Activated CD4-positive, alpha-beta memory T cell treated with anti-CD3 and anti-CD28 coated beads for 36 hours (primary cell): ENCODE data around the gene ANLN. TPM values are rescaled to one million over a fixed set of nuclear protein-coding genes. Genes with fewer than 3 reads are reported as not detected.
"Not testable (repeated sequence)": the region's sequence is repeated elsewhere in the genome, so short reads cannot be mapped to it uniquely, and the experiment has no call there.

ENCODE experiments used
- CTCF ChIA-PET: fragments of 350-600 bp; sonication (Branson Sonifier 250); formaldehyde crosslinking; loops from one replicate; lab custom pipeline; 2021; ENCODE audit warnings: antibody characterized with exemption, inconsistent platforms; lab: Charles Lee
- POLR2A ChIA-PET: fragments of 350-600 bp; sonication (Branson Sonifier 250); formaldehyde crosslinking; loops from one replicate; lab custom pipeline; 2021; ENCODE audit warnings: antibody characterized with exemption; lab: Charles Lee
- DNase-seq: peaks from one replicate; pipeline ENCODE4 v3.0.0-alpha.2; 2020
- H3K27ac Mint-ChIP-seq: one replicate; pipeline ENCODE4 v1.8.0; 2021; ENCODE audit warnings: mixed read lengths
- H3K27me3 Mint-ChIP-seq: one replicate; pipeline ENCODE4 v1.8.0; 2021; ENCODE audit warnings: mixed read lengths
- H3K36me3 Mint-ChIP-seq: one replicate; pipeline ENCODE4 v1.8.0; 2021; ENCODE audit warnings: mixed read lengths
- H3K4me1 Mint-ChIP-seq: one replicate; pipeline ENCODE4 v1.8.0; 2021; ENCODE audit warnings: low read depth, mixed read lengths
- H3K4me3 Mint-ChIP-seq: one replicate; pipeline ENCODE4 v1.8.0; 2021; ENCODE audit warnings: mild to moderate bottlenecking, mixed read lengths
- H3K9me3 Mint-ChIP-seq: one replicate; pipeline ENCODE4 v1.8.0; 2021; ENCODE audit warnings: mixed read lengths
- intact Hi-C: fragments of 100-400 bp; cut with micrococcal nuclease; formaldehyde crosslinking; loops from one replicate; pipeline ENCODE4 v1.15.1; 2023
- total RNA-seq, 2 experiments: library from RNA; stranded (reverse); gene quantifications; one replicate each; pipeline ENCODE4 v1.2.3, GENCODE V29; 2021

ANLN gene
- total RNA-seq, 2 experiments from 2014 or later, result 46.6 to 54.7 TPM

DNA sequence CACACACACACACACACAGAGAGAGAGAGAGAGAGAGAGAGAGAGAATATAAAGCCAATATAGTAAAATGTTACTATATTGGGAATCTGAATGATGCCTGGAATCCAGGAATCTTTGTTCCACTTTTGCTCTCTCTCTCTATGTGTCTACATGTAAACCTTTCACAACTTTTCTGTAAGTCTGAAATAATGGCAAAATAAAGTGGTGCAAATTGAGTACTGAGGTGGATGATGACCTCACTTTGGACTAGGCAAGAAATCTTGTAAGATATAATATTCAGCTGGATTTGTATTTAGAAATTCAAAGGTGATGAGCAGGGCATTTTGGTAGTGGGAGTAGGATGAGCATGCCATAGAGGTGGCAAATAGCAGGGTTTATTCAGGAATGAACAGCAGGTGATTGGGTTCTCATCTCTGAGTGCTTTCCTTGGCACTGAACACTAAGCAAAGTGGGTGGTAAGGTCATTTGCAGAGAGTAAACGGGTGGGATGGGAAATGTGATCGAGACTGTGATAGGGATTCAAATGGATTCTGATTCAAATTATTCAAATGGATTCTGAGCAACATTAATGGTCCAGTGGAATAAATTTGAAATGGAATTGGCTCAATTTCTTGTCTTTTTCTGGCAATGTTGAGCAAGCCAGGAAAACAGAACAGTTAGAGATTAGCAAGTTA, 9.7 kb upstream of the ANLN start:
- Mint-ChIP-seq H3K36me3 (peaks cover 6% of the 10 kb centered on the region), H3K27me3 (peaks cover 8% of the 10 kb centered on the region), H3K4me3 (no peak overlapping the region), H3K27ac (no peak overlapping the region), H3K4me1 (peaks cover 8% of the 10 kb centered on the region), H3K9me3 (peaks cover 6% of the 10 kb centered on the region)
- DNase-seq, result no peak
- CTCF ChIA-PET, result interaction anchor here (1.0 kb wide), 1 partner anchor 13 kb away, joined by 5 read pairs; a partner anchor contains a TSS
- POLR2A ChIA-PET, result no interaction called here
- intact Hi-C loops, result no loop called here

GRCh38 chr7:36381056-36381455, 8.6 kb upstream of the ANLN start:
- peaks cover 6% of the 10 kb centered on the region for H3K36me3 Mint-ChIP-seq
- H3K27ac Mint-ChIP-seq, result no peak overlapping the region
- ChIA-PET CTCF (no interaction called here), POLR2A (no interaction called here)
- H3K27me3 Mint-ChIP-seq, result peaks cover 8% of the 10 kb centered on the region
- intact Hi-C loops, result no loop called here
- DNase-seq, result no peak
- H3K4me3 Mint-ChIP-seq, result no peak overlapping the region
- H3K4me1 Mint-ChIP-seq, result peaks cover 8% of the 10 kb centered on the region
- H3K9me3 Mint-ChIP-seq, result peaks cover 6% of the 10 kb centered on the region

GRCh38 chr7:36383284-36383683, 6.4 kb upstream of the ANLN start:
- H3K27me3 Mint-ChIP-seq, intact Hi-C loops, H3K9me3 Mint-ChIP-seq, H3K4me1 Mint-ChIP-seq, H3K4me3 Mint-ChIP-seq, H3K27ac Mint-ChIP-seq, DNase-seq, H3K36me3 Mint-ChIP-seq, CTCF ChIA-PET: not testable (repeated sequence)
- POLR2A ChIA-PET, result interaction anchor here (0.6 kb wide), 1 partner anchor 244 kb away, joined by 3 read pairs; no protein-coding TSS in a partner anchor

DNA sequence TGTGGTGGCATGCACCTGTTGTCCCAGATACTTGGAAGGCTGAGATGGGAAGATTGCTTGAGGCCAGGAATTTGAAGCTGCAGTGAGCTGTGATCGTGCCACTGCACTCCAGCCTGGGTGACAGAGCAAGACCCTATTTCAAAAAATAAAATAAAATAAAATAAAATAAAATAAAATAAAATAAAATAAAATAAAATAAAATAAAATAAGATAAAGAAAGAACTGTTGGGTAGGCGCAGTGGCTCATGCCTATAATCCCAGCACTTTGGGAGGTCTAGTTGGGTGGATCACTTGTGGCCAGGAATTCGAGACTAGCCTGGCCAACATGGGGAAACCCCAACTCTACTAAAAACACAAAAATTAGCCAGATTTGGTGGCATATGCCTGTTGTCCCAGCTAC, 4.0 kb upstream of the ANLN start:
- DNase-seq, H3K4me1 Mint-ChIP-seq, H3K9me3 Mint-ChIP-seq, CTCF ChIA-PET, H3K27ac Mint-ChIP-seq, H3K27me3 Mint-ChIP-seq, H3K4me3 Mint-ChIP-seq, POLR2A ChIA-PET, H3K36me3 Mint-ChIP-seq: not testable (repeated sequence)
- intact Hi-C loops, result loop anchor here (5.0 kb wide), 1 partner anchor 583 kb away; the partner anchor contains the start of gene SEPTIN7

- Mint-ChIP-seq H3K36me3 (peaks cover 8% of the 10 kb centered on the region), H3K9me3 (no peaks in the 10 kb centered on the region), H3K27ac (no peak overlapping the region), H3K27me3 (no peaks in the 10 kb centered on the region), H3K4me3 (no peak overlapping the region), H3K4me1 (peaks cover 21% of the 10 kb centered on the region)
- CTCF ChIA-PET, result interaction anchor here (0.6 to 5.2 kb wide), 3 partner anchors 20 to 1835 kb away, joined by 3 to 23 read pairs (median 3); a partner anchor contains a TSS
- intact Hi-C loops, result loop anchor here (5.0 kb wide), 1 partner anchor 585 kb away; the partner anchor contains the start of gene SEPTIN7
- POLR2A ChIA-PET, result no interaction called here
- DNase-seq, result no peak
Measured at GRCh38 chr7:36387435-36388231, 2.0 kb upstream of the ANLN start.

DNA sequence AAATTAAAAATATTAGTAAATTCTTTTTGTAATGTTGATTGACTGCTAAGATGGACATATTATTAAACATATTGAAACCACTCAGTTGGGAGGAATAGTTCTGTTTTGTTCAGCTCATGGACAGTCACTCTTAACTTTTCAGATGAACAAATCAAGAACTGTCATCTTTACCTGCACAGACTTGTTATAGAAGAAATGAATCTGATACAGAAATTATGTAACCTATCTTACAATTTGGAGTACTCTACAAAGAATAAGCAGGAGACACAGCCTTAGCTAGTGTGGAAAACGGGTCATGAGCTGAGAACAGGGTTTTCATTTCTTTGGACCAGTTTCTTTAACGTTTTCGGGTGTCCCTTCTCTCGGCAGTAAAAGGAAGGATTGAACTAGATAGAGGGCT, 1.2 kb upstream of the ANLN start:
- Mint-ChIP-seq H3K27me3 (no peaks in the 10 kb centered on the region), H3K4me1 (peaks cover 22% of the 10 kb centered on the region), H3K4me3 (no peak overlapping the region), H3K27ac (no peak overlapping the region), H3K36me3 (peaks cover 8% of the 10 kb centered on the region), H3K9me3 (no peaks in the 10 kb centered on the region)
- no peak for DNase-seq
- ChIA-PET CTCF (interaction anchor here (5.2 kb wide), 1 partner anchor 21 kb away, joined by 23 read pairs; a partner anchor contains a TSS), POLR2A (no interaction called here)
- intact Hi-C loops, result loop anchor here (5.0 kb wide), 1 partner anchor 586 kb away; the partner anchor contains the start of gene SEPTIN7

DNA sequence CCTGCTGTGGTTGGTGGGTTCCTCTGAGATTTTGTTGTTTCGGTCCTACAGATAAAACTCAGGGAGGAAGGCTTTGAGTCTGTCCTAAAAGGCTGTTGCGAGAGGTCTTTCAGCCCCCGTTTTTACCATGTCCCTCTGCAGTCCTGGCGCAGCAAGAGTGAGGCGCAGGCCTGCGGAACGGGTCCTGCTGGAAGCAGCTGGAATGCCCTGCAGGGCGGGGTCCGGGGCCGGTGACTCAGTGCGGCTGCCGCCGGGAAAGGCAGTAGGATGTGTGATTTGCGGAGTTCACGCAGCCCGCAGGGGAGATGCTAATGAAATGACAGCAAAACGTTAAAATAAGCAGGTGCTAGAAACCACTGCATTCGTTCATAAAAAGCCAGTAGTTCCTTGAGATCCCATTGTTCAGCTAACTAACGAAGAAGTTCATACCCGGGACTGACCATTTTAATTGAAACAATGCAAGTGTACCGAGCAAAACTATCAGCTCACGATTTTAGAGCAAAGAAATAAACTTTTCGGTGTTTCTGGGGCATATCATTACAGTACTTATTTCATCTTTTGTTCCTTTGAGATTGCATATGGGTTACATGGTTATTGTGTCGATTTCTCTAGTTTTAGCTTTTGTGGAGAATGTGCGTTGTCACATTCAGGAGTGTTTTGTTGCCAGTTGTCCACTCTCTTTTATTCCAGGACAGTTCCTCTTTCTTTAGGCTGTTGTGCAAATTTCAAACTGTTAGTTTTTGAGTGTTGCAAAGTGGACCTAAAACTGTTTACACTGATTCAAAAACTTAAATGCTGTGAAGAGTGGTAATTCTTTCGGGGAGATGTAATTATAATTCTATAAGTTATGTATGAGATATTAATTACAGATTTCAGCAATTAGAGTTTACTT, 783 bp downstream of the ANLN start:
- Mint-ChIP-seq H3K27ac (peak overlapping the region; percentile 88), H3K4me1 (peaks cover 24% of the 10 kb centered on the region), H3K27me3 (no peaks in the 10 kb centered on the region), H3K4me3 (peak overlapping the region; percentile 93), H3K36me3 (peaks cover 13% of the 10 kb centered on the region), H3K9me3 (peaks cover 6% of the 10 kb centered on the region)
- ChIA-PET POLR2A (no interaction called here), CTCF (interaction anchor here (5.2 kb wide), 1 partner anchor 23 kb away, joined by 23 read pairs; a partner anchor contains a TSS)
- peak; percentile 88 for DNase-seq
- intact Hi-C loops, result loop anchor here (2.0 to 10.0 kb wide), 4 partner anchors 238 to 1054 kb away; partner anchors contain the start of genes EEPD1 and ELMO1

GRCh38 chr7:36391436-36392198, 2.0 kb downstream of the ANLN start:
- Mint-ChIP-seq H3K4me1 (peaks cover 29% of the 10 kb centered on the region), H3K27ac (peak overlapping the region; percentile 34), H3K27me3 (no peaks in the 10 kb centered on the region), H3K9me3 (peaks cover 9% of the 10 kb centered on the region), H3K36me3 (peaks cover 21% of the 10 kb centered on the region), H3K4me3 (peak overlapping the region; percentile 93)
- ChIA-PET POLR2A (interaction anchor here (0.7 to 1.5 kb wide), 2 partner anchors 25 to 637 kb away, joined by 3 to 6 read pairs; a partner anchor contains a TSS), CTCF (interaction anchor here (0.8 to 5.2 kb wide), 3 partner anchors 9 to 24 kb away, joined by 3 to 23 read pairs (median 8); a partner anchor contains a TSS)
- peak; percentile 29 for DNase-seq
- intact Hi-C loops, result loop anchor here (2.0 to 10.0 kb wide), 4 partner anchors 239 to 1053 kb away; partner anchors contain the start of genes EEPD1 and ELMO1

DNA sequence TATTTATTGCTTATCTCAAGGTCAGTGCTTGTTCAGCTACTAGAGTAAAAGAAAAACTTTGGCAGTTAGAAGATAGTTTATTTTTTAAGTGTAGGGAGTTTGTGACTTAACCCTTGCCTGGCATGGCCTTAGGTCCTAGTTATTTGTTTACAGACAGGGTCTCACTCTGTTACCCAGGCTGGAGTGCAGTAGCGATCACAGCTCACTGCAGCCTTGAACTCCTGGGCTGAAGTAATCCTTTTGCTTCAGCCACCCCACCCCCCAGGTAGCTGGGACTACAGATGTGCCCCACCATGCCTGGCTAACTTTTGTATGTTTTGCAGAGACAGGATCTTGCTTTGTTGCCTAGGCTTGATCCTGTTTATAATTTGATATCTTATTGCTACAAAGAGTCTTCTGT, 4.2 kb downstream of the ANLN start:
- intact Hi-C loops, result loop anchor here (10.0 kb wide), 2 partner anchors 291 to 1051 kb away; partner anchors contain the start of gene ELMO1
- no peak for DNase-seq
- no peak overlapping the region for H3K4me3 Mint-ChIP-seq
- CTCF ChIA-PET, result interaction anchor here (0.6 kb wide), 1 partner anchor 363 kb away, joined by 3 read pairs; no protein-coding TSS in a partner anchor
- POLR2A ChIA-PET, result no interaction called here
- H3K36me3 Mint-ChIP-seq, result peaks cover 33% of the 10 kb centered on the region
- H3K4me1 Mint-ChIP-seq, result peaks cover 29% of the 10 kb centered on the region
- no peak overlapping the region for H3K27ac Mint-ChIP-seq
- no peaks in the 10 kb centered on the region for H3K27me3 Mint-ChIP-seq
- H3K9me3 Mint-ChIP-seq, result peaks cover 9% of the 10 kb centered on the region

GRCh38 chr7:36395171-36395894, 5.7 kb downstream of the ANLN start:
- intact Hi-C loops, result loop anchor here (10.0 kb wide), 2 partner anchors 289 to 1049 kb away; partner anchors contain the start of gene ELMO1
- H3K27ac Mint-ChIP-seq, result no peak overlapping the region

More at GRCh38 chr7:36395171-36395894, 5.7 kb downstream of the ANLN start:
- H3K4me1 Mint-ChIP-seq, result peaks cover 27% of the 10 kb centered on the region
- no peak overlapping the region for H3K4me3 Mint-ChIP-seq
- ChIA-PET CTCF (no interaction called here), POLR2A (no interaction called here)
- H3K27me3 Mint-ChIP-seq, result no peaks in the 10 kb centered on the region
- peaks cover 9% of the 10 kb centered on the region for H3K9me3 Mint-ChIP-seq
- DNase-seq, result no peak
- H3K36me3 Mint-ChIP-seq, result peaks cover 43% of the 10 kb centered on the region
